ENCODE measurements around the gene NDUFB8.

Gene NDUFB8

GRCh38 chr10:100571084-100571856 is 41.6 kb upstream of the NDUFB8 start:
- Histone ChIP-seq H3K27ac (ENCODE audit: low read depth, low read length) (no peak overlapping the region), H3K4me3 (ENCODE audit: insufficient read depth, low read length, poor library complexity, severe bottlenecking) (no peak overlapping the region), H3K9me2 (replicated peaks; ENCODE audit: insufficient read depth, low read length) (no peaks in the 10 kb centered on the region), H3K27me3 (ENCODE audit: low read length) (no peaks in the 10 kb centered on the region), H4K20me1 (ENCODE audit: low read depth, low read length) (no peaks in the 10 kb centered on the region), H3F3A (ENCODE audit: insufficient read depth) (no peaks in the 10 kb centered on the region), H2AFZ (ENCODE audit: low read depth, low read length, severe bottlenecking) (no peak overlapping the region), H3K79me2 (ENCODE audit: insufficient read depth, low read length) (no peaks in the 10 kb centered on the region), H3K9me3 (ENCODE audit: insufficient read depth, low read length) (no peaks in the 10 kb centered on the region), H3K9ac (ENCODE audit: low read length) (no peak overlapping the region), H3K4me2 (ENCODE audit: low read depth, low read length, poor library complexity, severe bottlenecking) (no peak overlapping the region), H3K36me3 (ENCODE audit: low read length) (no peaks in the 10 kb centered on the region)
- no peak for TF ChIP-seq EZH2phosphoT487 (conservative IDR thresholded peaks at IDR 0.05; ENCODE audit: low read length)
- TF ChIP-seq, protein P1, sequence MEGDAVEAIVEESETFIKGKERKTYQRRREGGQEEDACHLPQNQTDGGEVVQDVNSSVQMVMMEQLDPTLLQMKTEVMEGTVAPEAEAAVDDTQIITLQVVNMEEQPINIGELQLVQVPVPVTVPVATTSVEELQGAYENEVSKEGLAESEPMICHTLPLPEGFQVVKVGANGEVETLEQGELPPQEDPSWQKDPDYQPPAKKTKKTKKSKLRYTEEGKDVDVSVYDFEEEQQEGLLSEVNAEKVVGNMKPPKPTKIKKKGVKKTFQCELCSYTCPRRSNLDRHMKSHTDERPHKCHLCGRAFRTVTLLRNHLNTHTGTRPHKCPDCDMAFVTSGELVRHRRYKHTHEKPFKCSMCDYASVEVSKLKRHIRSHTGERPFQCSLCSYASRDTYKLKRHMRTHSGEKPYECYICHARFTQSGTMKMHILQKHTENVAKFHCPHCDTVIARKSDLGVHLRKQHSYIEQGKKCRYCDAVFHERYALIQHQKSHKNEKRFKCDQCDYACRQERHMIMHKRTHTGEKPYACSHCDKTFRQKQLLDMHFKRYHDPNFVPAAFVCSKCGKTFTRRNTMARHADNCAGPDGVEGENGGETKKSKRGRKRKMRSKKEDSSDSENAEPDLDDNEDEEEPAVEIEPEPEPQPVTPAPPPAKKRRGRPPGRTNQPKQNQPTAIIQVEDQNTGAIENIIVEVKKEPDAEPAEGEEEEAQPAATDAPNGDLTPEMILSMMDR (IDR thresholded peaks at IDR 0.05; ENCODE audit: insufficient read depth, low read length, poor library complexity, severe bottlenecking): no peak

GRCh38 chr10:100570506-100570905 is 40.8 kb upstream of the NDUFB8 start:
- no peaks in the 10 kb centered on the region for H3K79me2 ChIP-seq (ENCODE audit: insufficient read depth, low read length)
- H3K4me3 ChIP-seq (ENCODE audit: insufficient read depth, low read length, poor library complexity, severe bottlenecking): peak overlapping the region; percentile 49
- no peaks in the 10 kb centered on the region for H3K9me3 ChIP-seq (ENCODE audit: insufficient read depth, low read length)
- H3K36me3 ChIP-seq (ENCODE audit: low read length): no peaks in the 10 kb centered on the region
- H4K20me1 ChIP-seq (ENCODE audit: low read depth, low read length): no peaks in the 10 kb centered on the region
- no peaks in the 10 kb centered on the region for H3K9me2 ChIP-seq (replicated peaks; ENCODE audit: insufficient read depth, low read length)
- TF ChIP-seq, protein P1 (IDR thresholded peaks at IDR 0.05; ENCODE audit: insufficient read depth, low read length, poor library complexity, severe bottlenecking): no peak
- H3K27me3 ChIP-seq (ENCODE audit: low read length): no peaks in the 10 kb centered on the region
- peak overlapping the region; percentile 57; the same call in 1 of the 2 replicates for H3K9ac ChIP-seq (ENCODE audit: low read length)
- H2AFZ ChIP-seq (ENCODE audit: low read depth, low read length, severe bottlenecking): no peak overlapping the region
- no peaks in the 10 kb centered on the region for H3F3A ChIP-seq (ENCODE audit: insufficient read depth)
- H3K4me2 ChIP-seq (ENCODE audit: low read depth, low read length, poor library complexity, severe bottlenecking): peak overlapping the region; percentile 49
- H3K27ac ChIP-seq (ENCODE audit: low read depth, low read length): no peak overlapping the region

DNA sequence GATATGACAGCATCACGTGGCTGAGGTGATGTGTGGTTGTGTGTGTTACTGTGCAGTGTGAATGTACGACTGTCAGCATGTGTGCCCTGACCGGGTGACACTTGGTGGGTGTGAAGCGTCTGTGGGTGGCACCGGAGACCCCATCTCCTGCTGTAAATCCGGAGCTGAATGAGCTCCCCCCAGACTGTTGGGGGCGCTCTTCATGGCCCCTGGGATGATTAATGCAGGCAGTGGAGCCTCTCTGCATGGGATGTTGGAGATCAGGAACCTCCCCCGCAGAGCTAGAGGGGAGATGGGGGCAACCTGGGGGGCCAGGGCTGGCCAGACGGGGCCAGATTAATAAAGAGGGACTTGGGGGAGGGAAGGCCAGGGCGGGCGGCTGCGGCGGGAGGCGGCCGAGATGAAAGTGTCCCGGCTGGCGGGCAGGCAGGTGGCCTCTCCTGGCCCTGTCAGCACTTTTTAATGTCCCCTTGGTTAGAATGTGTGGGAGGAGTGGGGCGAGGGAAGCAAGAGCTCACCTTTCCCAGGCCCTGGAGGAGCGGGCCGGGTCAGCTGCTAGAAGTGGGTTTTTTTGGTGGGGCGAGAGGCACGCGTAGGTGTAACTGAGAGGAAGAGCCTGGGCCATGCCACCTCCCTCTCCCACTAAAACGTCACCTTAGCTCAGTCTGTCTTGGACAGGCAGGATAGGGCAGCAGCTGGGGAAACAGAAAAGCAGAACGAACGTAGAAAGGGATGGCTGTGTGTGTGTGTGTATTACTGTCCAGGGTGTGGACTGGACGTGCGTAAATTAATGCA is 40.2 kb upstream of the NDUFB8 start:
- H3F3A ChIP-seq (ENCODE audit: insufficient read depth): no peaks in the 10 kb centered on the region
- H3K36me3 ChIP-seq (ENCODE audit: low read length): no peaks in the 10 kb centered on the region
- peak overlapping the region; percentile 57 for H3K9ac ChIP-seq (ENCODE audit: low read length)
- H3K9me2 ChIP-seq (replicated peaks; ENCODE audit: insufficient read depth, low read length): no peaks in the 10 kb centered on the region
- no peaks in the 10 kb centered on the region for H3K79me2 ChIP-seq (ENCODE audit: insufficient read depth, low read length)
- no peaks in the 10 kb centered on the region for H3K27me3 ChIP-seq (ENCODE audit: low read length)
- peak overlapping the region; percentile 49 for H3K4me3 ChIP-seq (ENCODE audit: insufficient read depth, low read length, poor library complexity, severe bottlenecking)
- no peak overlapping the region for H3K27ac ChIP-seq (ENCODE audit: low read depth, low read length)
- H2AFZ ChIP-seq (ENCODE audit: low read depth, low read length, severe bottlenecking): no peak overlapping the region
- TF ChIP-seq EZH2phosphoT487 (conservative IDR thresholded peaks at IDR 0.05; ENCODE audit: low read length): no peak
- TF ChIP-seq, protein P1 (IDR thresholded peaks at IDR 0.05; ENCODE audit: insufficient read depth, low read length, poor library complexity, severe bottlenecking): peak; percentile 58
- H3K4me2 ChIP-seq (ENCODE audit: low read depth, low read length, poor library complexity, severe bottlenecking): peak overlapping the region; percentile 49
- H4K20me1 ChIP-seq (ENCODE audit: low read depth, low read length): no peaks in the 10 kb centered on the region
- no peaks in the 10 kb centered on the region for H3K9me3 ChIP-seq (ENCODE audit: insufficient read depth, low read length)
